Astrocyte (in vitro differentiated cells and primary cell): Measurements from ENCODE around the gene FUCA1. TPM values are rescaled to one million over a fixed set of nuclear protein-coding genes. Genes with fewer than 3 reads are reported as not detected.

Source experiments
- DNase-seq: peaks from one replicate; pipeline ENCODE4 v3.0.0-alpha.2; 2010; ENCODE audit warnings: low read depth
- FAIRE-seq: peaks from 2 replicates; lab custom pipeline; 2011; peaks lifted over from hg19 to GRCh38; lab: Jason Lieb, UNC
- H2AFZ ChIP-seq: 2 replicates; pipeline ENCODE4 v1.6.0; 2012; ENCODE audit warnings: low read depth, low read length, inconsistent platforms
- H3K27ac ChIP-seq: 2 replicates; pipeline ENCODE4 v1.5.1; 2011; ENCODE audit warnings: low read depth, low read length, inconsistent platforms
- H3K27me3 ChIP-seq: 2 replicates; pipeline ENCODE4 v1.6.0; 2011; ENCODE audit warnings: low read length, inconsistent platforms; ENCODE audit not compliant: insufficient read depth
- H3K36me3 ChIP-seq: 2 replicates; pipeline ENCODE4 v1.5.1; 2011; ENCODE audit warnings: low read length, inconsistent platforms; ENCODE audit not compliant: insufficient read depth
- H3K4me1 ChIP-seq: 2 replicates; pipeline ENCODE4 v1.5.1; 2011; ENCODE audit warnings: low read length, inconsistent platforms; ENCODE audit not compliant: insufficient read depth
- H3K4me2 ChIP-seq: 2 replicates; pipeline ENCODE4 v1.6.0; 2012; ENCODE audit warnings: low read length, inconsistent platforms
- H3K4me3 ChIP-seq: 2 replicates; pipeline ENCODE4 v1.5.1; 2011; ENCODE audit warnings: low read depth, mild to moderate bottlenecking, low read length, inconsistent platforms; ENCODE audit not compliant: insufficient read depth
- H3K79me2 ChIP-seq: 2 replicates; pipeline ENCODE4 v1.6.0; 2012; ENCODE audit warnings: mild to moderate bottlenecking, low read length, inconsistent platforms; ENCODE audit not compliant: insufficient read depth
- H3K9ac ChIP-seq: 2 replicates; pipeline ENCODE4 v1.6.0; 2012; ENCODE audit warnings: mild to moderate bottlenecking, low read length, inconsistent platforms
- H3K9me3 ChIP-seq: 2 replicates; pipeline ENCODE4 v1.5.1; 2012; ENCODE audit warnings: low read depth, mild to moderate bottlenecking, low read length, inconsistent platforms; ENCODE audit not compliant: insufficient read depth
- H4K20me1 ChIP-seq: 2 replicates; pipeline ENCODE4 v1.6.0; 2012; ENCODE audit warnings: low read length, inconsistent platforms; ENCODE audit not compliant: insufficient read depth
- H3K27ac Mint-ChIP-seq: one replicate; pipeline ENCODE4 v1.8.0; 2021; ENCODE audit warnings: mild to moderate bottlenecking, mixed read lengths; ENCODE audit not compliant: unreplicated experiment
- H3K27me3 Mint-ChIP-seq: one replicate; pipeline ENCODE4 v1.8.0; 2021; ENCODE audit warnings: low read depth, mixed read lengths; ENCODE audit not compliant: unreplicated experiment
- H3K36me3 Mint-ChIP-seq: one replicate; pipeline ENCODE4 v1.8.0; 2021; ENCODE audit warnings: low read depth, mixed read lengths; ENCODE audit not compliant: unreplicated experiment
- H3K4me1 Mint-ChIP-seq: one replicate; pipeline ENCODE4 v1.8.0; 2021; ENCODE audit warnings: low read depth, mixed read lengths; ENCODE audit not compliant: unreplicated experiment
- H3K4me3 Mint-ChIP-seq: one replicate; pipeline ENCODE4 v1.8.0; 2021; ENCODE audit warnings: mild to moderate bottlenecking, moderate library complexity, mixed read lengths; ENCODE audit not compliant: unreplicated experiment
- H3K9me3 Mint-ChIP-seq: one replicate; pipeline ENCODE4 v1.8.0; 2021; ENCODE audit warnings: mild to moderate bottlenecking, mixed read lengths; ENCODE audit not compliant: unreplicated experiment
- EZH2 ChIP-seq: IDR thresholded peaks from 2 replicates; pipeline ENCODE4 v1.6.1; 2012; ENCODE audit warnings: mild to moderate bottlenecking, low read length, inconsistent platforms; ENCODE audit not compliant: insufficient read depth
- total RNA-seq: library from RNA; stranded (reverse); gene quantifications from 2 replicates; pipeline ENCODE4 v1.2.1, GENCODE V29; 2021
- TF ChIP-seq, protein P1 (sequence below): IDR thresholded peaks from 2 replicates; pipeline ENCODE4 v1.5.1; 2011; ENCODE audit warnings: low read depth, mild to moderate bottlenecking, inconsistent platforms, low read length, moderate library complexity; ENCODE audit not compliant: insufficient read depth

FUCA1 gene
- total RNA-seq, 1 donor from 2014 or later, result 10.4 TPM

DNA sequence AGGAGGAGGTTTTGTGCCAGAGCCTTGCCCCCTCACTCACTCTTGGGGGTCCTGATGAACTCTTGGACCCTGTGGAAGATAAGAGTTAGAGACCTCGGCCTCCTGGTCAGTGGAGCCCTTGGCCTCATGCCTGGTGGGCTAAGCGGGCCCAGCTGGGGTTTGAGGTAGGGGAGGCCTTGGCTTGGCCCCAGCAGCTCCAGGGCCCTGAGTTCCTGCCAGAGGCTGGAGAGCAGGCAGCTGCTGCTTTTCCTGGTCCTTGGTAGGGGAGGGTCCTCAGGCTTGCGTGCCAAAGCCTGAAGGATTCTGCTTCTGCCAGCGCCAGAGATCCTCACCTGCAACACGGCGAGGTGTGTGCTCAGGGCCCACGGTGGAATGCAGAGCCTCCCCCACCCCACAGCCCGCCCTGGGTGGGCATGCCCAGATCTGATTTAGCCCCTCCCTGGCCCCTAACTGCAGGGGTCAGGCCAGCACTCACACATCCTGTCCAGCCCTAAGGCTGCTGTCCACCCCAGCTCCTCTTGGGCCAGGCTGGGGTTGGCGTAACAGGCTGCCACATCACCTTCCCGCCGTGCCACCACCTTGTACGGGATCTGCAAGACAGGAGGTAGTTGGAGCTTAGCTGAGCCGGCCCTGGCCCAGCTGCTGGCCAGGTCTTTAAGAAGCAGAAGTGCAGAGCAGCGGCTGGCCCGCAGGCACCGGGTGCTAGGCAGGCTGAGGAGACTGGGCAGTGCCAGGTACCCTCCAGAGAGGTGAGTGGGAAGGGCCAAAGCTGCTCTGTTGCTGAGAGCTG lies 72.2 kb downstream of the FUCA1 start:
- no peaks in the 10 kb centered on the region for H3K36me3 ChIP-seq
- no peak overlapping the region for H3K27ac Mint-ChIP-seq
- FAIRE-seq (no peak), DNase-seq (no peak)
- no peaks in the 10 kb centered on the region for H3K9me3 Mint-ChIP-seq
- no peak overlapping the region for H3K4me3 ChIP-seq
- no peaks in the 10 kb centered on the region for H3K27me3 Mint-ChIP-seq
- TF ChIP-seq, protein P1, sequence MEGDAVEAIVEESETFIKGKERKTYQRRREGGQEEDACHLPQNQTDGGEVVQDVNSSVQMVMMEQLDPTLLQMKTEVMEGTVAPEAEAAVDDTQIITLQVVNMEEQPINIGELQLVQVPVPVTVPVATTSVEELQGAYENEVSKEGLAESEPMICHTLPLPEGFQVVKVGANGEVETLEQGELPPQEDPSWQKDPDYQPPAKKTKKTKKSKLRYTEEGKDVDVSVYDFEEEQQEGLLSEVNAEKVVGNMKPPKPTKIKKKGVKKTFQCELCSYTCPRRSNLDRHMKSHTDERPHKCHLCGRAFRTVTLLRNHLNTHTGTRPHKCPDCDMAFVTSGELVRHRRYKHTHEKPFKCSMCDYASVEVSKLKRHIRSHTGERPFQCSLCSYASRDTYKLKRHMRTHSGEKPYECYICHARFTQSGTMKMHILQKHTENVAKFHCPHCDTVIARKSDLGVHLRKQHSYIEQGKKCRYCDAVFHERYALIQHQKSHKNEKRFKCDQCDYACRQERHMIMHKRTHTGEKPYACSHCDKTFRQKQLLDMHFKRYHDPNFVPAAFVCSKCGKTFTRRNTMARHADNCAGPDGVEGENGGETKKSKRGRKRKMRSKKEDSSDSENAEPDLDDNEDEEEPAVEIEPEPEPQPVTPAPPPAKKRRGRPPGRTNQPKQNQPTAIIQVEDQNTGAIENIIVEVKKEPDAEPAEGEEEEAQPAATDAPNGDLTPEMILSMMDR, result no peak
- TF ChIP-seq EZH2, result no peak
- H3K4me1 Mint-ChIP-seq, result peaks cover 6% of the 10 kb centered on the region
- H3K79me2 ChIP-seq, result peaks cover 28% of the 10 kb centered on the region
- no peaks in the 10 kb centered on the region for H3K27me3 ChIP-seq
- H3K4me2 ChIP-seq, result no peak overlapping the region
- no peak overlapping the region for H3K9ac ChIP-seq
- no peak overlapping the region for H3K4me3 Mint-ChIP-seq
- no peaks in the 10 kb centered on the region for H3K9me3 ChIP-seq
- H3K4me1 ChIP-seq, result peaks cover 27% of the 10 kb centered on the region
- H3K36me3 Mint-ChIP-seq, result peaks cover 4% of the 10 kb centered on the region
- H3K27ac ChIP-seq, result no peak overlapping the region
- no peak overlapping the region for H2AFZ ChIP-seq
- peaks cover 20% of the 10 kb centered on the region for H4K20me1 ChIP-seq

Other genes with a start within 250 kb of the FUCA1 start
- 737 and 804 TPM in 2 replicates for gene RPL11, start 176.5 kb downstream of the FUCA1 start, total RNA-seq
- 58.1 and 62.2 TPM in 2 replicates for gene ELOA, start 124.8 kb downstream of the FUCA1 start, total RNA-seq
- gene PITHD1, start 89.9 kb downstream of the FUCA1 start, total RNA-seq, result 33.7 and 37.3 TPM in 2 replicates
- 79.0 and 91.7 TPM in 2 replicates for gene LYPLA2, start 77.1 kb downstream of the FUCA1 start, total RNA-seq
- gene GALE, start 67.5 kb downstream of the FUCA1 start, total RNA-seq, result 24.1 and 27.0 TPM in 2 replicates
- gene HMGCL, start 42.9 kb downstream of the FUCA1 start, total RNA-seq, result 17.1 and 20.9 TPM in 2 replicates
- not detected in 2 replicates for gene CNR2, start 45.1 kb upstream of the FUCA1 start, total RNA-seq
- gene PNRC2, start 91.5 kb upstream of the FUCA1 start, total RNA-seq, result 57.8 and 83.8 TPM in 2 replicates
- 90.0 and 92.4 TPM in 2 replicates for gene SRSF10, start 112.0 kb upstream of the FUCA1 start, total RNA-seq
- gene MYOM3, start 243.8 kb upstream of the FUCA1 start, total RNA-seq, result 1.0 and 1.4 TPM in 2 replicates